SU-DHL-6 (cell line): Measurements from ENCODE around the gene ELAVL1.

Source experiments
- H2AFZ ChIP-seq: fragments of 200-600 bp; sonication (generic); 2 replicates; pipeline ENCODE4 v1.6.1; 2014; ENCODE audit warnings: low read depth, mild to moderate bottlenecking, moderate library complexity, mixed read lengths, antibody characterized with exemption, low read length; ENCODE audit not compliant: severe bottlenecking
- H3F3A ChIP-seq: fragments of 200-600 bp; shearing (Covaris generic); 2 replicates; pipeline ENCODE4 v1.6.0; 2016; ENCODE audit warnings: antibody characterized with exemption, mild to moderate bottlenecking; ENCODE audit not compliant: insufficient read depth
- H3K27ac ChIP-seq: fragments of 200-600 bp; sonication (generic); 2 replicates; pipeline ENCODE4 v1.5.1; 2016; ENCODE audit warnings: low read depth, mild to moderate bottlenecking, low read length, moderate library complexity, mixed read lengths
- H3K27me3 ChIP-seq: fragments of 200-600 bp; sonication (generic), shearing (Covaris generic); 2 replicates; pipeline ENCODE4 v1.6.0; 2014; ENCODE audit warnings: mild to moderate bottlenecking, low read length
- H3K36me3 ChIP-seq: fragments of 200-600 bp; sonication (generic); 2 replicates; pipeline ENCODE4 v1.6.1; 2014; ENCODE audit warnings: mild to moderate bottlenecking, low read length, mixed read lengths
- H3K4me2 ChIP-seq: fragments of 300-600, 200-600 bp; shearing (Covaris generic), sonication (generic); 2 replicates; pipeline ENCODE4 v1.6.0; 2014; ENCODE audit warnings: low read length, low read depth, mild to moderate bottlenecking; ENCODE audit not compliant: poor library complexity, severe bottlenecking
- H3K4me3 ChIP-seq: fragments of 200-600 bp; sonication (generic); 2 replicates; pipeline ENCODE4 v1.5.1; 2014; ENCODE audit warnings: antibody characterized with exemption, low read length, mild to moderate bottlenecking, mixed read lengths; ENCODE audit not compliant: insufficient read depth, poor library complexity, severe bottlenecking
- H3K79me2 ChIP-seq: fragments of 200-600 bp; sonication (generic); 2 replicates; pipeline ENCODE4 v1.6.1; 2014; ENCODE audit warnings: mild to moderate bottlenecking, low read length, moderate library complexity; ENCODE audit not compliant: insufficient read depth
- H3K9ac ChIP-seq: fragments of 200-600 bp; sonication (generic); 2 replicates; pipeline ENCODE4 v1.7.0; 2014; ENCODE audit warnings: mild to moderate bottlenecking, low read length
- H3K9me2 ChIP-seq: fragments of 200-600 bp; sonication (generic); replicated peaks from 2 replicates; pipeline ENCODE4 v1.6.1; 2014; ENCODE audit warnings: low read length; ENCODE audit not compliant: insufficient read depth
- H3K9me3 ChIP-seq: fragments of 200-600 bp; sonication (generic); 2 replicates; pipeline ENCODE4 v1.6.1; 2014; ENCODE audit warnings: low read length, mixed read lengths; ENCODE audit not compliant: insufficient read depth
- H4K20me1 ChIP-seq: fragments of 200-600 bp; sonication (generic); 2 replicates; pipeline ENCODE4 v1.6.1; 2014; ENCODE audit warnings: low read depth, mild to moderate bottlenecking, antibody characterized with exemption, low read length, moderate library complexity, mixed read lengths
- CTCF ChIP-seq: fragments of 200-600 bp; sonication (generic); IDR thresholded peaks from one replicate; pipeline ENCODE4 v1.5.1; 2017; ENCODE audit warnings: antibody characterized with exemption, mild to moderate bottlenecking, low read length, moderate library complexity; ENCODE audit not compliant: insufficient read depth, poor library complexity, severe bottlenecking
- EZH2phosphoT487 ChIP-seq: fragments of 200-600 bp; sonication (generic), shearing (Covaris generic); conservative IDR thresholded peaks from 2 replicates; pipeline ENCODE4 v1.6.1; 2018; ENCODE audit warnings: mild to moderate bottlenecking, antibody characterized with exemption, low read length, moderate library complexity, mixed read lengths

ELAVL1 gene

DNA sequence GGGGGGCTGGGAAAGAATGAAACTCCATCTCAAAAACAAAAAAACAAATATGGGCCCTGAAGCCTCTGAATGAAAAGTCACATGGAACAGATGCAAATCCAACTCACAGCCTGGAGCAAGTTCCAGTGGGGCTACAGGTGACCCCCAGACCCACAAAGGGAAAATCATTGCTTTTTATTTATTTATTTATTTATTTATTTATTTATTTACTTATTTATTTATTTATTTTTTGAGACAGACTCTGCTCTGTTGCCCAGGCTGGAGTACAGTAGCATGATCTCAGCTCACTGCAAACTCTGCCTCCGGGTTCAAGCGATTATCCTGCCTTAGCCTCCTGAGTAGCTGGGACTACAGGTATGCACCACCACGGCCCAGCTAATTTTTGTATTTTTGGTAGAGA lies 33.8 kb upstream of the ELAVL1 start:
- Histone ChIP-seq H3K4me2 (no peak overlapping the region), H3K79me2 (no peaks in the 10 kb centered on the region), H3K27me3 (no peaks in the 10 kb centered on the region), H3K27ac (no peak overlapping the region), H4K20me1 (no peaks in the 10 kb centered on the region), H3K9me3 (no peaks in the 10 kb centered on the region), H3K9me2 (no peaks in the 10 kb centered on the region), H2AFZ (no peak overlapping the region), H3K4me3 (no peak overlapping the region), H3F3A (no peaks in the 10 kb centered on the region), H3K9ac (no peak overlapping the region), H3K36me3 (no peaks in the 10 kb centered on the region)
- no peak for TF ChIP-seq EZH2phosphoT487
- no peak for TF ChIP-seq CTCF

DNA sequence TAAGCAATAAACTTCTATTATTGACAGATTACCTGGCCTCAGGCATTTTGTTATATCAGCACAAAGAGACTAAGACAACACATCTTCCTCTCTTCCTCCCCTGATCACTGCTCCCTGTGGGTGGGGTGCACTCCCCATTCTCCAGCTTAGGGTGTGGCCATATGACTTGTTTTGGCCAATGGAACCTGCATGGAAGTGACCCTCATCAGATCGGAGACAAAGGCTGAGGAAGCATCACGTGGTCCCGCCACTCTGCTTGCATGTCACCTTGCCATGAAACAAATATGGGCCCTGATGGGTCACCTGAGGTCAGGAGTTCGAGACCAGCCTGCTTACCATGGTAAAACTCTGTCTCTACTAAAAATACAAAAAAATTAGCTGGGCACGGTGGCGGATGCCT lies 33.4 kb upstream of the ELAVL1 start:
- no peaks in the 10 kb centered on the region for H3K9me3 ChIP-seq
- no peak for TF ChIP-seq CTCF
- TF ChIP-seq EZH2phosphoT487 = no peak
- H3K9me2 ChIP-seq = no peaks in the 10 kb centered on the region

DNA sequence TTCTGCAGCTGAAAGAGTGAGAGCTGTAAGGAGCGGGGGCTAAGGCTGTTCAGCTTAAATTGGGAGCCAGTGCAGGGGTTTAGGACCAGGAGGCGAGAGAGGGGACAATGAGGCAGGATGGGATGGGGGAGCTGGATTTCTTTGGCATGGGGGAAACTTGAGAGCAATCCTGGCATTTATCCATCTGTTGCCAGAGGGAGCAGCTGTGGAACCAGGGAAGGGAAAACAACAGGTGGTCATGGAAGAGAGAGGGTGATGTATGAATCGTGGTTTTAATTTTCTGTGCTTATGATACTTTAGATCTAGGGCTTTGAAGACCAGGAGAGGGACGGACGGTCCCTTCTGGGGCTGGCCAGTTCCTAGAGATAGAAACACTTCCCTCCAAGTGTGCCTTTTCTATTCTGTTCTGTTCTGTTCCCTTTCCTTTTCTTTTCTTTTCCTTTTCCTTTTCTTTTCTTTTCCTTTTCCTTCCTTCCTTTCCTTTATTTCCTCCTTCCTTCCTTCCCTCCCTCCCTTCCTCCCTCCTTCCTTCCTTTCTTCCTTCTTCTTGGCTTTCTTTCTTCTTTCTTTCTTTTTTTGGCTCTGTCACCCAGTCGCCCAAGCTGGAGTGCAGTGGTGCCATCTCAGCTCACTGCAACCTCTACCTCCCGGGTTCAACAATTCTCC lies 31.1 kb upstream of the ELAVL1 start:
- no peaks in the 10 kb centered on the region for H3K9me3 ChIP-seq
- H3K36me3 ChIP-seq = no peaks in the 10 kb centered on the region
- no peak overlapping the region for H2AFZ ChIP-seq
- no peak overlapping the region for H3K9ac ChIP-seq
- H3K4me2 ChIP-seq = no peak overlapping the region
- no peaks in the 10 kb centered on the region for H3K9me2 ChIP-seq
- no peak overlapping the region for H3K27ac ChIP-seq
- H3K4me3 ChIP-seq = no peak overlapping the region
- no peaks in the 10 kb centered on the region for H3F3A ChIP-seq
- no peaks in the 10 kb centered on the region for H4K20me1 ChIP-seq
- no peaks in the 10 kb centered on the region for H3K79me2 ChIP-seq
- TF ChIP-seq EZH2phosphoT487 (no peak), CTCF (no peak)
- no peaks in the 10 kb centered on the region for H3K27me3 ChIP-seq

More for the DNA sequence above, 33.4 kb upstream of the ELAVL1 start:
- H3F3A ChIP-seq = no peaks in the 10 kb centered on the region
- H3K4me2 ChIP-seq = no peak overlapping the region
- no peaks in the 10 kb centered on the region for H3K27me3 ChIP-seq
- H2AFZ ChIP-seq = no peak overlapping the region
- H3K9ac ChIP-seq = no peak overlapping the region
- no peaks in the 10 kb centered on the region for H3K36me3 ChIP-seq
- H3K27ac ChIP-seq = no peak overlapping the region
- H3K79me2 ChIP-seq = no peaks in the 10 kb centered on the region
- H4K20me1 ChIP-seq = no peaks in the 10 kb centered on the region
- no peak overlapping the region for H3K4me3 ChIP-seq
